Transverse colon (tissue), 3 donors: Measurements from ENCODE around the gene NLRX1.

Experiments used
- POLR2A ChIP-seq: fragments of 450-650 bp; IDR thresholded peaks from one replicate; pipeline ENCODE4 v1.6.1; 2016; ENCODE audit warnings: antibody characterized with exemption, mild to moderate bottlenecking, moderate library complexity
- POLR2AphosphoS5 ChIP-seq, 3 donors: sonication (generic); formaldehyde crosslinking; IDR thresholded peaks; one replicate each; pipeline ENCODE4 v1.6.1; 2016; ENCODE audit warnings: antibody characterized with exemption in 3 of 3

DNA sequence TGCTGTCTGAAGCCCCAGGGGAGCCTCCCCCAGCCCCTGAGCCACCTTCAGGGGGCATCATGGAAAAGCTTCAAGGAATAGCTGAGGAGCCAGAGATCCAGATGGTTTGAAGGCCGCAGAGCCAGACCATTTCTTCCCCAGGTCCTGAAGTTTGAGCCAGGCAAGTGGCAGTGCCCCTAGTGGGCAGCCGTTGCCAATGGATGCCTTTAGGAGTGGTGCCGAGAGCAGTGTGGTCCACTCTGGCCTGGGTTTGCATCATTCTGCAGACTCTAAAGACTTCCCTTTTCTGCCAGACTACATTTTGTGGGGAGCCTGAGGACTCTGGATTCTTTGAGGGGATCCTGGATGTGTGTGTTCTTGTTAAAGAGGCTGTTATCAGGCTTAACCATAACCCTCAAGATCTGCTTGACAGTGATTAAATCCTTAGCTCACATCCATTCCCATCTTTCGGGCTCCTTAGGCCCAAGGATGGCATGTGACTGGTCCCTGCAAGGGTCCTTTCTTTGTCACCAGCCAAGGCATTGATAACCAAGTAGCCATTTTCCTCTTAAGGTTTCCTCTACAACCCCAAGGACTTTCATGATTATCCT lies 34.0 kb upstream of the NLRX1 start:
- TF ChIP-seq POLR2A (no peak), POLR2AphosphoS5 (IDR thresholded peaks at IDR 0.05) (no peak)
